Measurements from ENCODE around the gene CIB1. TPM values are rescaled to one million over a fixed set of nuclear protein-coding genes. Genes with fewer than 3 reads are reported as not detected.

The CIB1 gene
- polyA plus RNA-seq, 2 of the 4 experiments (the other 2 are of a cell fraction), result 84.1 to 120 TPM

- DNase-seq (ENCODE audit: low read depth in 1 of 2, low spot score in 1 of 2) (no peak), ATAC-seq (no peak), FAIRE-seq (no peak)
- no peak for TF ChIP-seq FOXS1 (CRISPR knock-in tag; IDR thresholded peaks at IDR 0.05)
- TF ChIP-seq ATOH8 (CRISPR knock-in tag; IDR thresholded peaks at IDR 0.05; ENCODE audit: low read depth), result no peak
- TF ChIP-seq PBX3 (IDR thresholded peaks at IDR 0.05), result no peak
- TF ChIP-seq CHD4 (IDR thresholded peaks at IDR 0.05; ENCODE audit: borderline replicate concordance), result no peak
- TF ChIP-seq HEYL (CRISPR knock-in tag; IDR thresholded peaks at IDR 0.05), result no peak
- TF ChIP-seq FOSB (CRISPR knock-in tag; IDR thresholded peaks at IDR 0.05), result no peak
- no peak for TF ChIP-seq EHF (CRISPR knock-in tag; IDR thresholded peaks at IDR 0.05)
- TF ChIP-seq EHMT2 (IDR thresholded peaks at IDR 0.05; ENCODE audit: low read depth), result no peak
- no peak for TF ChIP-seq SREBF2 (IDR thresholded peaks at IDR 0.05)
- TF ChIP-seq, protein P1, sequence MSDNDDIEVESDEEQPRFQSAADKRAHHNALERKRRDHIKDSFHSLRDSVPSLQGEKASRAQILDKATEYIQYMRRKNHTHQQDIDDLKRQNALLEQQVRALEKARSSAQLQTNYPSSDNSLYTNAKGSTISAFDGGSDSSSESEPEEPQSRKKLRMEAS (IDR thresholded peaks at IDR 0.05), result no peak
- no peak for TF ChIP-seq CTCF (IDR thresholded peaks at IDR 0.05)
- TF ChIP-seq POLR2AphosphoS2 (conservative IDR thresholded peaks at IDR 0.05; ENCODE audit: low read length), result no peak
- TF ChIP-seq CHD2 (IDR thresholded peaks at IDR 0.05; ENCODE audit: low read length, partially characterized antibody), result no peak
- TF ChIP-seq ESRRA (IDR thresholded peaks at IDR 0.05; ENCODE audit: borderline replicate concordance, low read length), result no peak
- TF ChIP-seq PHF8 (IDR thresholded peaks at IDR 0.05; ENCODE audit: borderline replicate concordance, low read depth), result no peak
- TF ChIP-seq POLR2A (IDR thresholded peaks at IDR 0.05; ENCODE audit: low read length), result no peak
- no peak for TF ChIP-seq ZC3H11A (IDR thresholded peaks at IDR 0.05)
- TF ChIP-seq, protein P2, sequence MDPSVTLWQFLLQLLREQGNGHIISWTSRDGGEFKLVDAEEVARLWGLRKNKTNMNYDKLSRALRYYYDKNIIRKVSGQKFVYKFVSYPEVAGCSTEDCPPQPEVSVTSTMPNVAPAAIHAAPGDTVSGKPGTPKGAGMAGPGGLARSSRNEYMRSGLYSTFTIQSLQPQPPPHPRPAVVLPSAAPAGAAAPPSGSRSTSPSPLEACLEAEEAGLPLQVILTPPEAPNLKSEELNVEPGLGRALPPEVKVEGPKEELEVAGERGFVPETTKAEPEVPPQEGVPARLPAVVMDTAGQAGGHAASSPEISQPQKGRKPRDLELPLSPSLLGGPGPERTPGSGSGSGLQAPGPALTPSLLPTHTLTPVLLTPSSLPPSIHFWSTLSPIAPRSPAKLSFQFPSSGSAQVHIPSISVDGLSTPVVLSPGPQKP (IDR thresholded peaks at IDR 0.05; ENCODE audit: low read depth, low read length), result no peak
- ChIA-PET CTCF (interaction anchor here (0.6 to 36.4 kb wide), 6 partner anchors 8 to 618 kb away, joined by 3 to 732 read pairs (median 111); partner anchors contain the start of genes CIB1 and GDPGP1), POLR2A (no interaction called here)
- Histone ChIP-seq H3K27ac (peak overlapping the region in 1 of 2 experiments; percentile 90; a peak in 3 of 6 replicates), H3K4me2 (no peak overlapping the region), H3K9me3 (no peaks in the 10 kb centered on the region), H3K4me1 (peaks cover 56% of the 10 kb centered on the region), H3K4me3 (no peak overlapping the region)
- WGBS (ENCODE audit: missing lambda C conversion rate), result 71% methylated on average over 9 of the region's 9 CpGs
Observed at GRCh38 chr15:90209591-90209990, 24.1 kb downstream of the CIB1 start.

GRCh38 chr15:90208356-90208755 lies 25.4 kb downstream of the CIB1 start:
- CTCF ChIA-PET, result interaction anchor here (0.6 to 36.4 kb wide), 8 partner anchors 9 to 344 kb away, joined by 3 to 732 read pairs (median 6); partner anchors contain the start of genes CIB1 and GDPGP1
- ATAC-seq, result no peak
- TF ChIP-seq SMC3 (IDR thresholded peaks at IDR 0.05) (no peak), MAFK (IDR thresholded peaks at IDR 0.05; ENCODE audit: partially characterized antibody) (no peak), HOXB5 (CRISPR knock-in tag; IDR thresholded peaks at IDR 0.05) (no peak), GATA3 (IDR thresholded peaks at IDR 0.05; ENCODE audit: borderline replicate concordance) (no peak), BCL3 (IDR thresholded peaks at IDR 0.05) (no peak), ATOH8 (CRISPR knock-in tag; IDR thresholded peaks at IDR 0.05; ENCODE audit: low read depth) (no peak), RARB (CRISPR knock-in tag; IDR thresholded peaks at IDR 0.05) (no peak), NR3C1 (IDR thresholded peaks at IDR 0.05) (no peak), SREBF2 (IDR thresholded peaks at IDR 0.05) (no peak), HMGXB4 (CRISPR knock-in tag; IDR thresholded peaks at IDR 0.05; ENCODE audit: borderline replicate concordance) (no peak), EHMT2 (IDR thresholded peaks at IDR 0.05; ENCODE audit: low read depth) (no peak), KDM5A (IDR thresholded peaks at IDR 0.05) (no peak), FOXS1 (CRISPR knock-in tag; IDR thresholded peaks at IDR 0.05) (no peak), JUNB (IDR thresholded peaks at IDR 0.05) (no peak), CHD4 (IDR thresholded peaks at IDR 0.05; ENCODE audit: borderline replicate concordance) (no peak)

More at GRCh38 chr15:90208356-90208755, 25.4 kb downstream of the CIB1 start:
- Histone ChIP-seq H3K4me1 (peaks cover 50% of the 10 kb centered on the region), H3K4me3 (no peak overlapping the region), H3K27ac (no peak overlapping the region), H3K9me3 (no peaks in the 10 kb centered on the region), H3K4me2 (no peak overlapping the region)
- FAIRE-seq (no peak), DNase-seq (ENCODE audit: low read depth in 1 of 2, low spot score in 1 of 2) (no peak)
- POLR2A ChIA-PET, result interaction anchor here (0.7 kb wide), 1 partner anchor 13 kb away, joined by 4 read pairs; no protein-coding TSS in a partner anchor
- 90% methylated on average over 6 of the region's 6 CpGs for WGBS (ENCODE audit: missing lambda C conversion rate)

Measured in A549 (cell line).